ENCODE data around the gene MBD6. TPM values are rescaled to one million over a fixed set of nuclear protein-coding genes. Genes with fewer than 3 reads are reported as not detected.

MBD6 gene
- total and polyA plus RNA-seq, 4 donors = 9.4 to 74.0 (median 40.7) TPM

DNA sequence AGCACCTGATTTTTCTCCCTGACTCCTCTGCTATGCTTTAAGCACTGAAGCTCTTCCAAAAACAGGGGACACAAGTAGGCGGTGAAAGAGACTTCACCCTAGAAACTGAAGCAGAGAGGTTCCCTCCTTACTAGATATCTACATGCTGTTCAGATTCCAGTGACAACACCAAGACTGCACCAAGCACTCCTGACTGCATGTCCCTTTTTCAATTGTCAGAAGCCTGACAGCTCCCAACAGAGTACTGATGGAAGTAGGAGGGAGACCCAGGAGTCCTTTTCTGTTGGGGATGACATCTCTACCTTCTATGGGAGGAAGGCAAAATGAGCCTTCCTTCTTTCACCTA lies 13.9 kb downstream of the MBD6 start:
- no peak overlapping the region for H3K27ac ChIP-seq (ENCODE audit: low read depth, low read length)
- no peak for DNase-seq (ENCODE audit: low read depth in 4 of 6, low spot score in 6 of 6)
- H3K4me1 ChIP-seq (ENCODE audit: control insufficient read depth, insufficient read depth, low read length) = no peaks in the 10 kb centered on the region
- 100% methylated on average over 1 of the region's 1 CpG for WGBS (ENCODE audit: insufficient coverage)
- no peaks in the 10 kb centered on the region for H3K27me3 ChIP-seq (ENCODE audit: control insufficient read depth, insufficient read depth, low read length)
- no peak overlapping the region for H3K4me3 ChIP-seq (ENCODE audit: low read depth, low read length)
- peaks cover 76% of the 10 kb centered on the region for H3K36me3 ChIP-seq (ENCODE audit: control insufficient read depth, insufficient read depth, low read length)
- H3K9me3 ChIP-seq (ENCODE audit: control insufficient read depth, insufficient read depth, low read length) = no peaks in the 10 kb centered on the region

- H3K9me3 ChIP-seq (ENCODE audit: control insufficient read depth, insufficient read depth, low read length) = no peaks in the 10 kb centered on the region
- no peak overlapping the region for H3K4me3 ChIP-seq (ENCODE audit: low read depth, low read length)
- no peaks in the 10 kb centered on the region for H3K27me3 ChIP-seq (ENCODE audit: control insufficient read depth, insufficient read depth, low read length)
- no peak for DNase-seq (ENCODE audit: low read depth in 4 of 6, low spot score in 6 of 6)
- WGBS (ENCODE audit: insufficient coverage) = 94% methylated on average over 2 of the region's 5 CpGs
- H3K36me3 ChIP-seq (ENCODE audit: control insufficient read depth, insufficient read depth, low read length) = peaks cover 52% of the 10 kb centered on the region
- no peaks in the 10 kb centered on the region for H3K4me1 ChIP-seq (ENCODE audit: control insufficient read depth, insufficient read depth, low read length)
- no peak overlapping the region for H3K27ac ChIP-seq (ENCODE audit: low read depth, low read length)
Observed at GRCh38 chr12:57539134-57539768, 16.6 kb downstream of the MBD6 start.

DNA sequence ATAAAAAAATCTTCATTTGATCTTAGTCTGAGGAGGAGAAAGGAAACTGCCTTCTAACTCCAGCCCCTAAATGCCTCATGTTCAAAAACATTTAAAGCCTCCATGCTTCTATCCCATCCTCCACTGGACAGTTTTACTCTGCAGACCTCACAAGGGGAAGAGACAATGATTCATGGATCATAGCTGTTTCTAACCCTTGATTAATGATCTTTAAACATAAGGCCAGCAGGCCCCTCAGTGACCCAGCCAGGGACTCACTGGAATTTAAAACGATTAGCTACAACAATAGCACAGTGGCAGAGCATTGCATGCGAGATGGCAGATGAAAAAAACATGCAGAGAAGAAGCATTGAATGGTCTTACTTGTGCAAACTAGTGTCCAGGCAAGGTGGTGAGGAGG lies 18.4 kb downstream of the MBD6 start:
- Histone ChIP-seq H3K4me1 (ENCODE audit: control insufficient read depth, insufficient read depth, low read length) (peaks cover 6% of the 10 kb centered on the region), H3K27ac (ENCODE audit: low read depth, low read length) (no peak overlapping the region), H3K36me3 (ENCODE audit: control insufficient read depth, insufficient read depth, low read length) (peaks cover 35% of the 10 kb centered on the region), H3K4me3 (ENCODE audit: low read depth, low read length) (no peak overlapping the region), H3K27me3 (ENCODE audit: control insufficient read depth, insufficient read depth, low read length) (no peaks in the 10 kb centered on the region), H3K9me3 (ENCODE audit: control insufficient read depth, insufficient read depth, low read length) (no peaks in the 10 kb centered on the region)
- WGBS (ENCODE audit: insufficient coverage) = 29% methylated on average over 2 of the region's 2 CpGs
- DNase-seq (ENCODE audit: low read depth in 4 of 6, low spot score in 6 of 6) = no peak

DNA sequence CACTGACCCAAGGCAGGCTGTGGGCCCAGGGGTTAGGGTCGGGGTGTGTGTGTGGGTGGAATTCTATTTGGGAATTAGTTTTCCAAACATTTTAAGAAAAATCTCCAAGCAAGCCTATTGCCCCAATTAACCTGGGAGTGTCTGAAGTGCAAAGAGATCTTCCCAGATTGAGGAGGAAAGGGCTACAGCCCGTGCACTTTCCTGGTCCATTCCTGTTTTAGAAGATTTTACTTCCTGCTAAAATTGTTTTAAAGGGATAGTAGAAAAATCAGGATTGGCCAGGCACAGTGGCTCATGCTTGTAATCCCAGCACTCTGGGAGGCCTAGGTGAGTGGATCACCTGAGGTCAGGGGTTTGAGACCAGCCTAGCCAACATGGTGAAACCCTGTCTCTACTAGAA lies 19.1 kb downstream of the MBD6 start:
- Histone ChIP-seq H3K27me3 (ENCODE audit: control insufficient read depth, insufficient read depth, low read length) (no peaks in the 10 kb centered on the region), H3K9me3 (ENCODE audit: control insufficient read depth, insufficient read depth, low read length) (no peaks in the 10 kb centered on the region), H3K4me3 (ENCODE audit: low read depth, low read length) (no peak overlapping the region), H3K4me1 (ENCODE audit: control insufficient read depth, insufficient read depth, low read length) (peaks cover 11% of the 10 kb centered on the region), H3K36me3 (ENCODE audit: control insufficient read depth, insufficient read depth, low read length) (peaks cover 32% of the 10 kb centered on the region), H3K27ac (ENCODE audit: low read depth, low read length) (no peak overlapping the region)
- no peak for DNase-seq (ENCODE audit: low read depth in 4 of 6, low spot score in 6 of 6)
- no CpG with 5 or more reads among the region's 2 CpGs for WGBS (ENCODE audit: insufficient coverage)

DNA sequence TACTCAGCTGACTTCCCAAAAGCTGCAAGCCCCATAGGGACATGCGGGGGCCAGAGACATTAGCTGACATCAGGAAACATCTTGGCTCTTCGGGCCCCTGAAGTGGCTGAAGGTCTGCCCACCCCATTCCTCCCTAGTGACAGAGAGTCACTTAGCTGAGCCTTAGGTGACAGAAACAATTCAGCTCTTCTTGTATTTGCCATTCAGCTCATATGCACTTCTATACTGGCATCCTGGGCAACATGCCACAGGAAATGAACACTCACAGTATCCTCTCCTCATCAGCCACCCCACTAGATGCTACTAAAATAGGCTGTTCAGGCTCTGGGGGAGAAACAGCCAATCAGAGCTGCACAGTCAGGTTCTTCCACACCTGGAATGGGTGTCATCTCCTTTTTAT lies 21.0 kb downstream of the MBD6 start:
- Histone ChIP-seq H3K36me3 (ENCODE audit: control insufficient read depth, insufficient read depth, low read length) (peaks cover 14% of the 10 kb centered on the region), H3K27me3 (ENCODE audit: control insufficient read depth, insufficient read depth, low read length) (peaks cover under 1% of the 10 kb centered on the region), H3K4me1 (ENCODE audit: control insufficient read depth, insufficient read depth, low read length) (peaks cover 11% of the 10 kb centered on the region), H3K27ac (ENCODE audit: low read depth, low read length) (no peak overlapping the region), H3K4me3 (ENCODE audit: low read depth, low read length) (no peak overlapping the region), H3K9me3 (ENCODE audit: control insufficient read depth, insufficient read depth, low read length) (no peaks in the 10 kb centered on the region)
- WGBS (ENCODE audit: insufficient coverage) = 59% methylated on average over 2 of the region's 2 CpGs
- DNase-seq (ENCODE audit: low read depth in 4 of 6, low spot score in 6 of 6) = peak in 2 of 6 donors; percentile 44 to 62

GRCh38 chr12:57545809-57546437 lies 23.3 kb downstream of the MBD6 start:
- 74% methylated on average over 8 of the region's 15 CpGs for WGBS (ENCODE audit: insufficient coverage)
- Histone ChIP-seq H3K36me3 (ENCODE audit: control insufficient read depth, insufficient read depth, low read length) (peaks cover 6% of the 10 kb centered on the region), H3K9me3 (ENCODE audit: control insufficient read depth, insufficient read depth, low read length) (no peaks in the 10 kb centered on the region), H3K4me3 (ENCODE audit: low read depth, low read length) (peak overlapping the region; percentile 99), H3K27ac (ENCODE audit: low read depth, low read length) (no peak overlapping the region), H3K27me3 (ENCODE audit: control insufficient read depth, insufficient read depth, low read length) (peaks cover 9% of the 10 kb centered on the region), H3K4me1 (ENCODE audit: control insufficient read depth, insufficient read depth, low read length) (peaks cover 23% of the 10 kb centered on the region)
- DNase-seq (ENCODE audit: low read depth in 4 of 6, low spot score in 6 of 6) = no peak

DNA sequence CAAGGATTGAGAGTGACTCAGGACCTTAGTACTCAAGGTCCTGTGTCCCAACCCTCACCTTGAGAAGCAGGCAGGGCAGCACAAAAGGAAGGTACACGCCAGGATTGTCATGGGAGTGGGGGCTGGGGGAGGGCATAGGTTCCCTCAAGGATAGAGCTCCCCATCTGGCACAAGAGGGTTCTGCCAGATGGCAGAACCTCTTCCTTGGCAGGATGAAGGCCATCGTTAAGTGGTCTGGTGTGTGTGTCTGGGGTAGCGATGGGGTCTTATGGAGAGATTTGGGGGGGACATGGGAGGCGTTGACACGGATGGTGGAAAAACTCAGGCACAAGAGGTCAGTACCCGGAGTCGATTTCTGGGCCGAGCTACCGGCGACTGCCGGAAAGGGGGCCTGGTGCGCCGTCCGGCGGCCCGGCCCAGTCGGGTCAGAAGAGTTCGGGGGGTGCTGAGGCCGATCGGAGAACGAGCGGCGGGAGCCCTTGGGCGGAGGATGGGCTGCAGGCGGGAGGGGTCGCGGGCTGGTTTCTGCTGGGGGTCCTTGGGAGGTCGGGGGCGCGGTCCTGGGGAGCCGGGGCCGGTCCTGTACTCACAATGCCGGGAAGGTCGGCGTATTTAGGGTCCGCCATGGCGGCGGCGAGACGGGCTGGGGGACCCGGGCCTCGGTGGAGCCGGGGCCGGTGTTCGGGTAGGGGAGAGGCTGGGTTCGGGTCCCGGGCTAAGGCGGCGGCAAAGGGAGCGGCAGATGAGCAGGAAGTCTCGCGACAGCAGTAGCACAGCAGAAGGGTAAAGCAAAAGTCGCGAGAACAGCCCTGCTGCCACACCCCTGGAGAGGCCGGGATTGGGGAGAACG lies 24.0 kb downstream of the MBD6 start, which contains the start of gene DCTN2:
Gene DCTN2, minus strand, starts transcription at position 755 of the 850 bp plus-strand sequence. Its CDS starts 129 bp downstream, at position 626.
- peaks cover 27% of the 10 kb centered on the region for H3K4me1 ChIP-seq (ENCODE audit: control insufficient read depth, insufficient read depth, low read length)
- H3K27me3 ChIP-seq (ENCODE audit: control insufficient read depth, insufficient read depth, low read length) = peaks cover 9% of the 10 kb centered on the region
- peak within 1 kb of the TSS; percentile 99 for H3K4me3 ChIP-seq (ENCODE audit: low read depth, low read length)
- peak; percentile 84 to 99 (median 92) for DNase-seq (ENCODE audit: low read depth in 4 of 6, low spot score in 6 of 6)
- no peaks in the 10 kb centered on the region for H3K9me3 ChIP-seq (ENCODE audit: control insufficient read depth, insufficient read depth, low read length)
- H3K27ac ChIP-seq (ENCODE audit: low read depth, low read length) = peak within 1 kb of the TSS; percentile 76
- WGBS (ENCODE audit: insufficient coverage) = under 1% methylated on average over 56 of the region's 56 CpGs
- peaks cover under 1% of the 10 kb centered on the region for H3K36me3 ChIP-seq (ENCODE audit: control insufficient read depth, insufficient read depth, low read length)

DNA sequence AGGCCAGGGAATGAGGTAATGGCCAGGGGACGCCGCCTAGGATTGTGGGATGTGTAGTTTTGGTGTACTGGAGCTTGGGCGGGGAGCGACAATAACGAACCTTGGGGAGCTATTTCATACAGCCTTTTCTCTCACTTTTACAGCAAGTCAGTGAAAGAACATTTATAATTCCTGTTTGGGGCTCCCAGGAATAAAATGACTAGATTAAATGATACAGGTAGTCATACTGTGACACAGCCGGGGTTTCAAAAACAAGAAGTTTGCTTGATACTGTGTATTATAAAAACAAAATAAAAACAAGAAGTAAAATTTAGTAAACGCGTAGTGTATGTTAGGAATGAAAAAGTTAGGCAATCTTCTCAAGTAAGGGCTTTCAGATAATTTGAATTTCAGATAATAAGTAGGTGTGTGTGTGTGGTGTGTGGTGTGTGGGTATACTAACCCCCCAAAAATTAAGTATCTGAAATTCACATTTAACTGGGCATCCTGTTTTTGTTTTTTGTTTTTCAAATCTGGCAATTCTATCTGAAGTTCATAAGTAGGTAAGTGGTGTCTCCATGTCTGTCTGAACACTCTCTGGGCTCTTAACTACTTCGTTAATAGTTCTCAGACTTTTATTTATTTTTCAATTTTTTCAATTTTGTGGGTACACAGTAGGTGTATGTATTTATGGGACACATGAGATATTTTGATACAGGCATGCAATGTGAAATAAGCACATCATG lies 24.8 kb downstream of the MBD6 start:
- H3K27me3 ChIP-seq (ENCODE audit: control insufficient read depth, insufficient read depth, low read length) = peaks cover 9% of the 10 kb centered on the region
- H3K9me3 ChIP-seq (ENCODE audit: control insufficient read depth, insufficient read depth, low read length) = no peaks in the 10 kb centered on the region
- peak overlapping the region; percentile 99 for H3K4me3 ChIP-seq (ENCODE audit: low read depth, low read length)
- no peaks in the 10 kb centered on the region for H3K36me3 ChIP-seq (ENCODE audit: control insufficient read depth, insufficient read depth, low read length)
- no peak for DNase-seq (ENCODE audit: low read depth in 4 of 6, low spot score in 6 of 6)
- no peak overlapping the region for H3K27ac ChIP-seq (ENCODE audit: low read depth, low read length)
- peaks cover 35% of the 10 kb centered on the region for H3K4me1 ChIP-seq (ENCODE audit: control insufficient read depth, insufficient read depth, low read length)
- 0% methylated on average over 1 of the region's 9 CpGs for WGBS (ENCODE audit: insufficient coverage)

- H3K4me3 ChIP-seq (ENCODE audit: low read depth, low read length) = no peak overlapping the region
- H3K4me1 ChIP-seq (ENCODE audit: control insufficient read depth, insufficient read depth, low read length) = peaks cover 40% of the 10 kb centered on the region
- no peaks in the 10 kb centered on the region for H3K9me3 ChIP-seq (ENCODE audit: control insufficient read depth, insufficient read depth, low read length)
- peaks cover 9% of the 10 kb centered on the region for H3K27me3 ChIP-seq (ENCODE audit: control insufficient read depth, insufficient read depth, low read length)
- WGBS (ENCODE audit: insufficient coverage) = no CpG with 5 or more reads among the region's 2 CpGs
- DNase-seq (ENCODE audit: low read depth in 4 of 6, low spot score in 6 of 6) = no peak
- no peaks in the 10 kb centered on the region for H3K36me3 ChIP-seq (ENCODE audit: control insufficient read depth, insufficient read depth, low read length)
- no peak overlapping the region for H3K27ac ChIP-seq (ENCODE audit: low read depth, low read length)
Observed at GRCh38 chr12:57548013-57548315, 25.3 kb downstream of the MBD6 start.
